K562 (cell line): ENCODE results near the gene ANKRD13D. TPM values are rescaled to one million over a fixed set of nuclear protein-coding genes. Genes with fewer than 3 reads are reported as not detected.

Experiments used
- ARNT ChIP-seq, 2 experiments: fragments of 450-650 bp; IDR thresholded peaks; 2 replicates each; pipeline ENCODE4 v1.6.1; 2016; ENCODE audit warnings: mild to moderate bottlenecking in 1 of 2
- E2F6 ChIP-seq, 2 experiments: IDR thresholded peaks; 2 replicates each; pipeline ENCODE4 v1.6.1; 2011; ENCODE audit warnings: borderline replicate concordance in 1 of 2, control low read depth in 1 of 2, low read depth in 1 of 2, low read length in 1 of 2, mild to moderate bottlenecking in 1 of 2, mixed read lengths in 1 of 2, moderate library complexity in 1 of 2; ENCODE audit not compliant: insufficient read depth in 1 of 2, insufficient read length in 1 of 2, poor library complexity in 1 of 2, severe bottlenecking in 1 of 2; ENCODE audit errors: extremely low read depth in 1 of 2
- GTF2E2 ChIP-seq: fragments of 200-800 bp; sonication (Bioruptor generic); IDR thresholded peaks from 2 replicates; pipeline ENCODE4 v1.6.1; 2016; ENCODE audit warnings: missing genetic modification characterization, missing compliant biosample characterization
- NFATC3 ChIP-seq: fragments of 450-650 bp; IDR thresholded peaks from 2 replicates; pipeline ENCODE4 v1.6.1; 2017; ENCODE audit warnings: mild to moderate bottlenecking
- NFE2 ChIP-seq: IDR thresholded peaks from 2 replicates; pipeline ENCODE4 v1.6.1; 2014; ENCODE audit warnings: antibody characterized with exemption, low read depth
- NUFIP1 ChIP-seq: fragments of 450-650 bp; IDR thresholded peaks from 2 replicates; pipeline ENCODE4 v1.6.1; 2018; ENCODE audit not compliant: partially characterized antibody
- PCBP2 ChIP-seq: fragments of 200-400 bp; formaldehyde crosslinking; IDR thresholded peaks from 2 replicates; pipeline ENCODE4 v1.6.1; 2018; ENCODE audit warnings: low read length, low read depth, mild to moderate bottlenecking, moderate library complexity; ENCODE audit not compliant: poor library complexity, severe bottlenecking
- PTRF ChIP-seq: fragments of 450-650 bp; IDR thresholded peaks from 2 replicates; pipeline ENCODE4 v1.6.1; 2016; ENCODE audit warnings: mild to moderate bottlenecking, missing genetic modification characterization, missing compliant biosample characterization
- RFX1 ChIP-seq: fragments of 450-650 bp; IDR thresholded peaks from 2 replicates; pipeline ENCODE4 v1.6.1; 2016; ENCODE audit warnings: mild to moderate bottlenecking, moderate library complexity
- SRSF9 ChIP-seq: fragments of 200-400 bp; formaldehyde crosslinking; IDR thresholded peaks from 2 replicates; pipeline ENCODE4 v1.6.1; 2017; ENCODE audit warnings: low read depth, low read length, borderline replicate concordance
- XRCC4 ChIP-seq: IDR thresholded peaks from one replicate; pipeline ENCODE4 v1.6.1; 2011; ENCODE audit not compliant: insufficient read depth, insufficient read length; ENCODE audit errors: extremely low read depth
- ZBTB1 ChIP-seq: sonication (generic); formaldehyde crosslinking; IDR thresholded peaks from 2 replicates; pipeline ENCODE4 v1.8.1; 2023; ENCODE audit warnings: missing genetic modification reagents, low read depth, mild to moderate bottlenecking, borderline replicate concordance
- ZNF174 ChIP-seq: fragments of 250-450 bp; sonication (Bioruptor Pico); IDR thresholded peaks from 2 replicates; pipeline ENCODE4 v1.4.0; 2020; ENCODE audit warnings: mild to moderate bottlenecking
- ZNF212 ChIP-seq: fragments of 450-650 bp; formaldehyde crosslinking; IDR thresholded peaks from 2 replicates; pipeline ENCODE4 v1.4.0; 2020; ENCODE audit warnings: mild to moderate bottlenecking
- ZNF384 ChIP-seq: IDR thresholded peaks from 2 replicates; pipeline ENCODE4 v1.6.1; 2012; ENCODE audit warnings: low read depth, low read length, improper control_type of control experiment
- ZNF586 ChIP-seq: fragments of 450-650 bp; formaldehyde crosslinking; conservative IDR thresholded peaks from 2 replicates; pipeline ENCODE4 v1.4.0; 2020; ENCODE audit warnings: mild to moderate bottlenecking, moderate library complexity
- polyA plus RNA-seq, 8 experiments: library from polyadenylated mRNA; depleted of rRNA in 4 of 8; stranded (reverse) in 5 of 8; unstranded in 3 of 8; fragments of >200 nt; fragmentation: Nextera tagmentation in 2 of 8; fragmentation: Illumina TruSeq in 1 of 8; extraction: Ambion mirVana in 2 of 8; extraction: Trizol in 1 of 8; gene quantifications; 2 replicates each; pipeline versions ENCODE4 v1.2.1 to v1.2.3, GENCODE V29; 2011 to 2014; ENCODE audit warnings: inconsistent platforms in 1 of 8, missing spikeins in 1 of 8
- total RNA-seq, 7 experiments: library from RNA; depleted of rRNA in 6 of 7; stranded (reverse); fragments of >200 nt in 6 of 7; fragmentation: Illumina TruSeq in 2 of 7; extraction: Trizol in 2 of 7; gene quantifications; 2 replicates each; pipeline versions ENCODE4 v1.2.1 to v1.2.3, GENCODE V29; 2011 to 2021; ENCODE audit warnings: low replicate concordance in 1 of 7
- TF ChIP-seq, protein P1 (sequence below): fragments of 450-650 bp; IDR thresholded peaks from 2 replicates; pipeline ENCODE4 v1.6.1; 2016; ENCODE audit warnings: mild to moderate bottlenecking, moderate library complexity

Gene ANKRD13D
- total and polyA plus RNA-seq, 9 of the 15 experiments (the other 6 are each of a cell fraction or from before 2014, with no cell fraction given), result 0.94 to 40.9 (median 22.4) TPM

- TF ChIP-seq ZNF384 (no peak), ZNF174 (no peak), PCBP2 (no peak), NUFIP1 (no peak), E2F6 (IDR thresholded peaks at IDR 0.05; ENCODE audit: borderline replicate concordance in 1 of 2, extremely low read depth in 1 of 2, insufficient read depth in 1 of 2, insufficient read length in 1 of 2, low read depth in 1 of 2, low read length in 1 of 2, poor library complexity in 1 of 2, severe bottlenecking in 1 of 2) (peak; percentile 61 to 79), ZNF212 (CRISPR knock-in tag) (no peak), SRSF9 (no peak), GTF2E2 (tag) (peak; percentile 84; the same call in 1 of the 2 replicates), RFX1 (peak; percentile 100), PTRF (tag) (no peak), NFE2 (no peak), ZNF586 (CRISPR knock-in tag) (no peak), ZBTB1 (CRISPR knock-in tag) (peak; percentile 97), ARNT (IDR thresholded peaks at IDR 0.05) (no peak), XRCC4 (no peak), NFATC3 (no peak)
- TF ChIP-seq, protein P1, sequence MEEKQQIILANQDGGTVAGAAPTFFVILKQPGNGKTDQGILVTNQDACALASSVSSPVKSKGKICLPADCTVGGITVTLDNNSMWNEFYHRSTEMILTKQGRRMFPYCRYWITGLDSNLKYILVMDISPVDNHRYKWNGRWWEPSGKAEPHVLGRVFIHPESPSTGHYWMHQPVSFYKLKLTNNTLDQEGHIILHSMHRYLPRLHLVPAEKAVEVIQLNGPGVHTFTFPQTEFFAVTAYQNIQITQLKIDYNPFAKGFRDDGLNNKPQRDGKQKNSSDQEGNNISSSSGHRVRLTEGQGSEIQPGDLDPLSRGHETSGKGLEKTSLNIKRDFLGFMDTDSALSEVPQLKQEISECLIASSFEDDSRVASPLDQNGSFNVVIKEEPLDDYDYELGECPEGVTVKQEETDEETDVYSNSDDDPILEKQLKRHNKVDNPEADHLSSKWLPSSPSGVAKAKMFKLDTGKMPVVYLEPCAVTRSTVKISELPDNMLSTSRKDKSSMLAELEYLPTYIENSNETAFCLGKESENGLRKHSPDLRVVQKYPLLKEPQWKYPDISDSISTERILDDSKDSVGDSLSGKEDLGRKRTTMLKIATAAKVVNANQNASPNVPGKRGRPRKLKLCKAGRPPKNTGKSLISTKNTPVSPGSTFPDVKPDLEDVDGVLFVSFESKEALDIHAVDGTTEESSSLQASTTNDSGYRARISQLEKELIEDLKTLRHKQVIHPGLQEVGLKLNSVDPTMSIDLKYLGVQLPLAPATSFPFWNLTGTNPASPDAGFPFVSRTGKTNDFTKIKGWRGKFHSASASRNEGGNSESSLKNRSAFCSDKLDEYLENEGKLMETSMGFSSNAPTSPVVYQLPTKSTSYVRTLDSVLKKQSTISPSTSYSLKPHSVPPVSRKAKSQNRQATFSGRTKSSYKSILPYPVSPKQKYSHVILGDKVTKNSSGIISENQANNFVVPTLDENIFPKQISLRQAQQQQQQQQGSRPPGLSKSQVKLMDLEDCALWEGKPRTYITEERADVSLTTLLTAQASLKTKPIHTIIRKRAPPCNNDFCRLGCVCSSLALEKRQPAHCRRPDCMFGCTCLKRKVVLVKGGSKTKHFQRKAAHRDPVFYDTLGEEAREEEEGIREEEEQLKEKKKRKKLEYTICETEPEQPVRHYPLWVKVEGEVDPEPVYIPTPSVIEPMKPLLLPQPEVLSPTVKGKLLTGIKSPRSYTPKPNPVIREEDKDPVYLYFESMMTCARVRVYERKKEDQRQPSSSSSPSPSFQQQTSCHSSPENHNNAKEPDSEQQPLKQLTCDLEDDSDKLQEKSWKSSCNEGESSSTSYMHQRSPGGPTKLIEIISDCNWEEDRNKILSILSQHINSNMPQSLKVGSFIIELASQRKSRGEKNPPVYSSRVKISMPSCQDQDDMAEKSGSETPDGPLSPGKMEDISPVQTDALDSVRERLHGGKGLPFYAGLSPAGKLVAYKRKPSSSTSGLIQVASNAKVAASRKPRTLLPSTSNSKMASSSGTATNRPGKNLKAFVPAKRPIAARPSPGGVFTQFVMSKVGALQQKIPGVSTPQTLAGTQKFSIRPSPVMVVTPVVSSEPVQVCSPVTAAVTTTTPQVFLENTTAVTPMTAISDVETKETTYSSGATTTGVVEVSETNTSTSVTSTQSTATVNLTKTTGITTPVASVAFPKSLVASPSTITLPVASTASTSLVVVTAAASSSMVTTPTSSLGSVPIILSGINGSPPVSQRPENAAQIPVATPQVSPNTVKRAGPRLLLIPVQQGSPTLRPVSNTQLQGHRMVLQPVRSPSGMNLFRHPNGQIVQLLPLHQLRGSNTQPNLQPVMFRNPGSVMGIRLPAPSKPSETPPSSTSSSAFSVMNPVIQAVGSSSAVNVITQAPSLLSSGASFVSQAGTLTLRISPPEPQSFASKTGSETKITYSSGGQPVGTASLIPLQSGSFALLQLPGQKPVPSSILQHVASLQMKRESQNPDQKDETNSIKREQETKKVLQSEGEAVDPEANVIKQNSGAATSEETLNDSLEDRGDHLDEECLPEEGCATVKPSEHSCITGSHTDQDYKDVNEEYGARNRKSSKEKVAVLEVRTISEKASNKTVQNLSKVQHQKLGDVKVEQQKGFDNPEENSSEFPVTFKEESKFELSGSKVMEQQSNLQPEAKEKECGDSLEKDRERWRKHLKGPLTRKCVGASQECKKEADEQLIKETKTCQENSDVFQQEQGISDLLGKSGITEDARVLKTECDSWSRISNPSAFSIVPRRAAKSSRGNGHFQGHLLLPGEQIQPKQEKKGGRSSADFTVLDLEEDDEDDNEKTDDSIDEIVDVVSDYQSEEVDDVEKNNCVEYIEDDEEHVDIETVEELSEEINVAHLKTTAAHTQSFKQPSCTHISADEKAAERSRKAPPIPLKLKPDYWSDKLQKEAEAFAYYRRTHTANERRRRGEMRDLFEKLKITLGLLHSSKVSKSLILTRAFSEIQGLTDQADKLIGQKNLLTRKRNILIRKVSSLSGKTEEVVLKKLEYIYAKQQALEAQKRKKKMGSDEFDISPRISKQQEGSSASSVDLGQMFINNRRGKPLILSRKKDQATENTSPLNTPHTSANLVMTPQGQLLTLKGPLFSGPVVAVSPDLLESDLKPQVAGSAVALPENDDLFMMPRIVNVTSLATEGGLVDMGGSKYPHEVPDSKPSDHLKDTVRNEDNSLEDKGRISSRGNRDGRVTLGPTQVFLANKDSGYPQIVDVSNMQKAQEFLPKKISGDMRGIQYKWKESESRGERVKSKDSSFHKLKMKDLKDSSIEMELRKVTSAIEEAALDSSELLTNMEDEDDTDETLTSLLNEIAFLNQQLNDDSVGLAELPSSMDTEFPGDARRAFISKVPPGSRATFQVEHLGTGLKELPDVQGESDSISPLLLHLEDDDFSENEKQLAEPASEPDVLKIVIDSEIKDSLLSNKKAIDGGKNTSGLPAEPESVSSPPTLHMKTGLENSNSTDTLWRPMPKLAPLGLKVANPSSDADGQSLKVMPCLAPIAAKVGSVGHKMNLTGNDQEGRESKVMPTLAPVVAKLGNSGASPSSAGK, result no peak
These were observed 28.2 kb downstream of the ANKRD13D start (continued) for GRCh38 chr11:67317205-67317887.
